Measurements from ENCODE around the gene ZMYND8.

Gene ZMYND8

GRCh38 chr20:47204008-47204849 lies 152.3 kb downstream of the ZMYND8 start:
- no peak for TF ChIP-seq FOXP2 (optimal IDR thresholded peaks at IDR 0.05; ENCODE audit: borderline replicate concordance, extremely low read depth, extremely low read length, insufficient read depth)
- no peak for TF ChIP-seq TAF1 (IDR thresholded peaks at IDR 0.05; ENCODE audit: borderline replicate concordance, insufficient read depth, low read length)
- TF ChIP-seq SIN3A (IDR thresholded peaks at IDR 0.05; ENCODE audit: borderline replicate concordance, insufficient read depth, low read length) = no peak
- TF ChIP-seq POLR2AphosphoS5 (IDR thresholded peaks at IDR 0.05; ENCODE audit: low read depth, low read length) = no peak
- TF ChIP-seq, protein P1, sequence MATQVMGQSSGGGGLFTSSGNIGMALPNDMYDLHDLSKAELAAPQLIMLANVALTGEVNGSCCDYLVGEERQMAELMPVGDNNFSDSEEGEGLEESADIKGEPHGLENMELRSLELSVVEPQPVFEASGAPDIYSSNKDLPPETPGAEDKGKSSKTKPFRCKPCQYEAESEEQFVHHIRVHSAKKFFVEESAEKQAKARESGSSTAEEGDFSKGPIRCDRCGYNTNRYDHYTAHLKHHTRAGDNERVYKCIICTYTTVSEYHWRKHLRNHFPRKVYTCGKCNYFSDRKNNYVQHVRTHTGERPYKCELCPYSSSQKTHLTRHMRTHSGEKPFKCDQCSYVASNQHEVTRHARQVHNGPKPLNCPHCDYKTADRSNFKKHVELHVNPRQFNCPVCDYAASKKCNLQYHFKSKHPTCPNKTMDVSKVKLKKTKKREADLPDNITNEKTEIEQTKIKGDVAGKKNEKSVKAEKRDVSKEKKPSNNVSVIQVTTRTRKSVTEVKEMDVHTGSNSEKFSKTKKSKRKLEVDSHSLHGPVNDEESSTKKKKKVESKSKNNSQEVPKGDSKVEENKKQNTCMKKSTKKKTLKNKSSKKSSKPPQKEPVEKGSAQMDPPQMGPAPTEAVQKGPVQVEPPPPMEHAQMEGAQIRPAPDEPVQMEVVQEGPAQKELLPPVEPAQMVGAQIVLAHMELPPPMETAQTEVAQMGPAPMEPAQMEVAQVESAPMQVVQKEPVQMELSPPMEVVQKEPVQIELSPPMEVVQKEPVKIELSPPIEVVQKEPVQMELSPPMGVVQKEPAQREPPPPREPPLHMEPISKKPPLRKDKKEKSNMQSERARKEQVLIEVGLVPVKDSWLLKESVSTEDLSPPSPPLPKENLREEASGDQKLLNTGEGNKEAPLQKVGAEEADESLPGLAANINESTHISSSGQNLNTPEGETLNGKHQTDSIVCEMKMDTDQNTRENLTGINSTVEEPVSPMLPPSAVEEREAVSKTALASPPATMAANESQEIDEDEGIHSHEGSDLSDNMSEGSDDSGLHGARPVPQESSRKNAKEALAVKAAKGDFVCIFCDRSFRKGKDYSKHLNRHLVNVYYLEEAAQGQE (IDR thresholded peaks at IDR 0.05; ENCODE audit: insufficient read depth in 1 of 2, low read depth in 2 of 2, low read length in 2 of 2) = no peak

DNA sequence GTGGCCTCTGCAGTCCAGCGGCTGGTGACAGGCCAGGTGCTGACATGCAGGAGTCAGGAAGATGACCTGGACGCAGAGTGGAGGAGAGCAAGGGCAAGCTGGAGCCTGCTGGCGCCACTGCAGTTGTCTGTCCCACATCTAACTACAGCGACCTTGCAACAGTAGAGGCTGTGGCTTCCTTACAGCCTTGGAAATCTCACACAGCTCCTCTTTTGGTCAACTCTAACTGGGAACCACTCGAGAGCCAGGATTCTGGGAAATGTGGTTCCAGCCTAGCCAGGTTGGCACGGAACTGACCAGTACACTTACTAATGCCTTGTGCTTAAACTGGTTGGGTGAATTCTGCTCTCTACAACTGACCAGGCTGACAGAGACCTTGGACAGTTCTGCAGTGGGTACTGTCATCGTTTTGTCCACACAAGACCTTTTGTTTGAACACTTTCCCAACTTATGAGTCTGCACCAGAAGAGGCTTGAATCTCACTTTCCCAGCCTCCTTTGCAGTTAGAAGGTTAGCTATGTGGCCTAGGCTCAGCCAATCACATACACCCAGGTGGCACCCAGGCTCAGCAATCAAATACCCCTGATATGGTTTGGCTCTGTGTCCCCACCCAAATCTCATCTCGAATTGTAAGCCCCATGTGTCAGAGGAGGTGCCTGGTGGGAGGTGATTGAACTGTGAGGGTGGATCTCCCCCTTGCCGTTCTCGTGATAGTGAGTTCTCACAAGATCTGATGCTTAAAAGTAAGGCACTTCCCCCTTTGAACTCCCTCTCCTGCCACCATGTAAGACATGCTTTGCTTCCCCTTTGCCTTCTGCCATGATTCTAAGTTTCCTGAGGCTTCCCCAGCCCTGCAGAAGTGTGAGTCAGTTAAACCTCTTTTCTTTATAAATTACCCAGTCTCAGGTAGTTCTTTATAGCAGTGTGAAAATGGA lies 153.5 kb downstream of the ZMYND8 start:
- TF ChIP-seq, protein P1 (IDR thresholded peaks at IDR 0.05; ENCODE audit: insufficient read depth in 1 of 2, low read depth in 2 of 2, low read length in 2 of 2) = no peak
- TF ChIP-seq TAF1 (IDR thresholded peaks at IDR 0.05; ENCODE audit: borderline replicate concordance, insufficient read depth, low read length) (no peak), SIN3A (IDR thresholded peaks at IDR 0.05; ENCODE audit: borderline replicate concordance, insufficient read depth, low read length) (no peak), POLR2AphosphoS5 (IDR thresholded peaks at IDR 0.05; ENCODE audit: low read depth, low read length) (no peak), FOXP2 (optimal IDR thresholded peaks at IDR 0.05; ENCODE audit: borderline replicate concordance, extremely low read depth, extremely low read length, insufficient read depth) (no peak)

GRCh38 chr20:47201074-47201730 lies 155.3 kb downstream of the ZMYND8 start:
- TF ChIP-seq FOXP2 (optimal IDR thresholded peaks at IDR 0.05; ENCODE audit: borderline replicate concordance, extremely low read depth, extremely low read length, insufficient read depth) = no peak
- TF ChIP-seq TAF1 (IDR thresholded peaks at IDR 0.05; ENCODE audit: borderline replicate concordance, insufficient read depth, low read length) = no peak
- TF ChIP-seq POLR2AphosphoS5 (IDR thresholded peaks at IDR 0.05; ENCODE audit: low read depth, low read length) = no peak
- TF ChIP-seq SIN3A (IDR thresholded peaks at IDR 0.05; ENCODE audit: borderline replicate concordance, insufficient read depth, low read length) = no peak
- TF ChIP-seq, protein P1 (IDR thresholded peaks at IDR 0.05; ENCODE audit: insufficient read depth in 1 of 2, low read depth in 2 of 2, low read length in 2 of 2) = no peak

DNA sequence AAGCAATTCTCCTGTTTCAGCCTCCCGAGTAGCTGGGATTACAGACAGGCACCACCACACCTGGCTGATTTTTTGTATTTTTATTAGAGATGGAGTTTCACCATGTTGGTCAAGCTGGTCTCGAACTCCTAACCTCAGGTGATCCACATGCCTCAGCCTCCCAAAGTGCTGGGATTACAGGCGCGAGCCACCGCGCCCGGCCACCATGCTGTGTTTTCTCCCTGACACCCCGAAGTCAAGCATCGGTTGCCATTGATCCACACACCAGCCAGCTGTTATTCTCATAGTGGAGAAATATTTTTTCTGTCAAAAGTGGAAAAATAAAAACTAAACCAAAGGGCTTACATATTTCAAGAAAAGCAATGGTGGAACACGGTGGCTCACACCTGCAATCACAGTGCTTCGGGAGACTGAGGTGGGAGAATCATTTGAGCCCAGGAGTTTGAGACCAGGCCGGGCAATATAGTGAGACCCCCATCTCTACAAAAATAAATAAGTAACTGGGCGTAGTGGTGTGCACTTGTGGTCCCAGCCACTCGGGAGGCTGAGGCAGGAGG lies 157.4 kb downstream of the ZMYND8 start:
- TF ChIP-seq, protein P1 (IDR thresholded peaks at IDR 0.05; ENCODE audit: insufficient read depth in 1 of 2, low read depth in 2 of 2, low read length in 2 of 2) = no peak
- TF ChIP-seq SIN3A (IDR thresholded peaks at IDR 0.05; ENCODE audit: borderline replicate concordance, insufficient read depth, low read length) (no peak), TAF1 (IDR thresholded peaks at IDR 0.05; ENCODE audit: borderline replicate concordance, insufficient read depth, low read length) (no peak), POLR2AphosphoS5 (IDR thresholded peaks at IDR 0.05; ENCODE audit: low read depth, low read length) (no peak), FOXP2 (optimal IDR thresholded peaks at IDR 0.05; ENCODE audit: borderline replicate concordance, extremely low read depth, extremely low read length, insufficient read depth) (no peak)

All from PFSK-1 (cell line).